Measurements from ENCODE around the gene CDH13.

GRCh38 chr16:82639263-82639662 lies 12.5 kb downstream of the CDH13 start:
- no peak for TF ChIP-seq EZH2phosphoT487 (IDR thresholded peaks at IDR 0.05; ENCODE audit: borderline replicate concordance, low read depth, low read length)
- no peak for TF ChIP-seq CTCF (conservative IDR thresholded peaks at IDR 0.05; ENCODE audit: low read length)

Measured in OCI-LY7 (cell line).